ENCODE results near the gene VEGFB. TPM values are rescaled to one million over a fixed set of nuclear protein-coding genes. Genes with fewer than 3 reads are reported as not detected.

The VEGFB gene
- total RNA-seq, 1 donor from 2014 or later, result 17.5 TPM

Other genes with a start within 250 kb of the VEGFB start
- gene OTUB1, start 248.1 kb upstream of the VEGFB start, total RNA-seq, result 37.9 TPM
- gene FLRT1, start 198.7 kb upstream of the VEGFB start, total RNA-seq, result 11.9 TPM
- gene MACROD1, start 68.5 kb upstream of the VEGFB start, total RNA-seq, result 13.5 TPM
- 86.4 TPM for gene STIP1, start 48.4 kb upstream of the VEGFB start, total RNA-seq
- gene FERMT3, start 27.9 kb upstream of the VEGFB start, total RNA-seq, result 0.63 TPM
- gene TRPT1, start 8.4 kb upstream of the VEGFB start, total RNA-seq, result 10.6 TPM
- 19.7 TPM for gene NUDT22, start 8.3 kb upstream of the VEGFB start, total RNA-seq
- 7.2 TPM for gene DNAJC4, start 4.0 kb upstream of the VEGFB start, total RNA-seq
- gene FKBP2, start 6.5 kb downstream of the VEGFB start, total RNA-seq, result 17.8 TPM
- 82.9 TPM for gene PPP1R14B, start 12.4 kb downstream of the VEGFB start, total RNA-seq
- gene PLCB3, start 16.9 kb downstream of the VEGFB start, total RNA-seq, result 5.6 TPM
- 32.9 TPM for gene BAD, start 50.1 kb downstream of the VEGFB start, total RNA-seq
- gene GPR137, start 51.3 kb downstream of the VEGFB start, total RNA-seq, result 15.7 TPM
- gene KCNK4, start 56.7 kb downstream of the VEGFB start, total RNA-seq, result 5.3 TPM
- 3.8 TPM for gene CATSPERZ, start 65.8 kb downstream of the VEGFB start, total RNA-seq
- 18.8 TPM for gene ESRRA, start 70.9 kb downstream of the VEGFB start, total RNA-seq
- 49.1 TPM for gene TRMT112, start 83.0 kb downstream of the VEGFB start, total RNA-seq
- 82.3 TPM for gene PRDX5, start 83.5 kb downstream of the VEGFB start, total RNA-seq
- gene CCDC88B, start 105.6 kb downstream of the VEGFB start, total RNA-seq, result 1.6 TPM
- gene RPS6KA4, start 124.6 kb downstream of the VEGFB start, total RNA-seq, result 13.1 TPM